IPS-20b (cell line): ENCODE data around the gene GRPEL1.

ENCODE experiments used
- H3K27ac ChIP-seq: one replicate; pipeline ENCODE4 v1.5.1; 2013; ENCODE audit warnings: low read length
- H3K27me3 ChIP-seq: 2 replicates; pipeline ENCODE4 v1.6.1; 2013; ENCODE audit warnings: mild to moderate bottlenecking, low read length, inconsistent platforms; ENCODE audit not compliant: insufficient read depth
- H3K36me3 ChIP-seq: 2 replicates; pipeline ENCODE4 v1.6.1; 2013; ENCODE audit warnings: low read depth, mild to moderate bottlenecking, inconsistent platforms, low read length, moderate library complexity; ENCODE audit not compliant: insufficient read depth
- H3K4me1 ChIP-seq: 2 replicates; pipeline ENCODE4 v1.6.1; 2013; ENCODE audit warnings: mild to moderate bottlenecking, control low read depth, inconsistent platforms, low read length, moderate library complexity; ENCODE audit not compliant: insufficient read depth
- H3K4me3 ChIP-seq: 2 replicates; pipeline ENCODE4 v1.5.1; 2013; ENCODE audit warnings: mild to moderate bottlenecking, low read length, inconsistent platforms
- H3K9ac ChIP-seq: 2 replicates; pipeline ENCODE4 v1.6.1; 2013; ENCODE audit warnings: low read depth, mild to moderate bottlenecking, inconsistent platforms, low read length, moderate library complexity
- H3K9me3 ChIP-seq: 2 replicates; pipeline ENCODE4 v1.6.1; 2013; ENCODE audit warnings: mild to moderate bottlenecking, low read depth, low read length, inconsistent platforms; ENCODE audit not compliant: insufficient read depth

GRPEL1 gene

DNA sequence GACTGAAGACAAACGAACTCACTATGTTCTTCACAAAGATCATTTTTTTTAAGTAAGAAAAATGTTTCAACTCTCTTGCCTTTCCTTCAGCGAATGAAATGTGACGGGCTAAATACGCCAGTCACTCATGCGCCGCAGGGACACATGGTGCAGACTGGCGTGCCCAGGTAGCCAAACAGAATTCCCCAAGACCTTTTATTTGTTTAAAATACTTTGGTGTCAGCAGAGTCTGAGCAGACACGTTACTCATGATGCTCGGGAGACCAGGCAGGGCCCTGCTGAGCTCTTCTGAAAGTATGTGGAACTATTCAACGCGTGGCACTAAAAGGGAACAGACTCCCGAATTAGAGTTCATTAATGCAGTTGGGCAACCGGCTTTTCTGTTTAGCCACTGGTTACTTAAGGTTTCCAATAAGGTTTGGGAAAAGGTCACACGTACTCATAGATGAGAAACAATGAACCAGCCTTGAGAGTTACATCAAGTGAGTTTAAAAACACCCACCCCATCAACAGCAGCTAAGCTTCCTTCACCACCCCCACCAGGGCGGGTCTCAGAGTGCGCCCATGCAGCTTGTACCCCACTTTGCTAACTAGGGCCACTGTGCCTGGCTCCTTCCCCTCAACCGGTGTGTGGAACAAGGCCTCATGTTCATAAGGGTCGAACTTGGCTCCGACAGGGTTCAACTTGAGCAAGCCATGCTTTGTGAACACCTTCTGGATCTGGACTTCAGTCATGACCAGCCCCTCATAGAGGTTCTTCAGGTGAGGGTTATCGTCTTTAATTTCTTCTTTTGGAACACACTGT is 7.3 kb downstream of the GRPEL1 start:
- no peaks in the 10 kb centered on the region for H3K9me3 ChIP-seq
- H3K27ac ChIP-seq, result no peak overlapping the region
- H3K4me1 ChIP-seq, result no peaks in the 10 kb centered on the region
- no peak overlapping the region for H3K4me3 ChIP-seq
- no peaks in the 10 kb centered on the region for H3K27me3 ChIP-seq
- no peak overlapping the region for H3K9ac ChIP-seq
- H3K36me3 ChIP-seq, result peaks cover 71% of the 10 kb centered on the region

DNA sequence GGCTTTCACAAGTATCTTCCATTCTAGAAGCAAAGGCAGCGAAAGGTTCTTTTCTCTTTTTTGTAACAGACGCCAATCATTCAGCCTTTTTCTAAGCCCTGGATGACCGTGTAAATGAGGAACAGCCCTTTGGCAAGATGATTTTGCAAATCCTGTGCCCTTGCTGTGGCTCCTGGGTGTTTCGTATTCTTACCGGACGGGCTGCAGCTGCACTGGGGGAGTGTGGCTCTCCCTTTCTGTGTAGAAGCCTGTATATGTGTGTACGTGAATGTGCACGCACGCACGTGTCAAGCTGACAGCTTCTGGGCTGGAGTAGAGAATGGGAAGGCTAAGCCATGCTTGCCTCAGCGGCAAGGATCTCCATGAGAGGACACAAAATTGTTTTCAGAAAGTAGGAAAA is 8.2 kb downstream of the GRPEL1 start:
- H3K27ac ChIP-seq, result no peak overlapping the region
- H3K4me1 ChIP-seq, result no peaks in the 10 kb centered on the region
- H3K9me3 ChIP-seq, result no peaks in the 10 kb centered on the region
- no peaks in the 10 kb centered on the region for H3K27me3 ChIP-seq
- peaks cover 70% of the 10 kb centered on the region for H3K36me3 ChIP-seq
- H3K9ac ChIP-seq, result no peak overlapping the region
- no peak overlapping the region for H3K4me3 ChIP-seq

DNA sequence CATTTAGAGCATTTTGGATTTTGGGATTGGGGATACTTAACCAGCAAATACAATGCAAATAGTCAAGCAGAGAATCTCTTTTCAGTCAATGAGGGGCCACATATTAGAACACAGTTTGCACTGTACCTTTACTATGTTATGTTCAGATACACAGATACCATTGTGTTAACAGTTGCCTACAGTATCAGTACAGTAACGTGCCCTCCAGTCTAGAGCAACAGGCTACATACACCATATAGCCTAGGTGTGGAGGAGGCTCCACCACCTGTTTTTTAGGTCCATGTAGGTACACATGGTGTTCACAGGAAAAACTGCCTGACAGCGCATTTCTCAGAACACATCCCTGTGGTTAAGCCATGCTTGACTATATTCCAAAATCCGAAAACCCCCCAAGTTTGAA is 9.1 kb downstream of the GRPEL1 start:
- Histone ChIP-seq H3K4me3 (no peak overlapping the region), H3K27me3 (no peaks in the 10 kb centered on the region), H3K36me3 (peaks cover 71% of the 10 kb centered on the region), H3K9me3 (no peaks in the 10 kb centered on the region), H3K27ac (no peak overlapping the region), H3K4me1 (no peaks in the 10 kb centered on the region), H3K9ac (no peak overlapping the region)

DNA sequence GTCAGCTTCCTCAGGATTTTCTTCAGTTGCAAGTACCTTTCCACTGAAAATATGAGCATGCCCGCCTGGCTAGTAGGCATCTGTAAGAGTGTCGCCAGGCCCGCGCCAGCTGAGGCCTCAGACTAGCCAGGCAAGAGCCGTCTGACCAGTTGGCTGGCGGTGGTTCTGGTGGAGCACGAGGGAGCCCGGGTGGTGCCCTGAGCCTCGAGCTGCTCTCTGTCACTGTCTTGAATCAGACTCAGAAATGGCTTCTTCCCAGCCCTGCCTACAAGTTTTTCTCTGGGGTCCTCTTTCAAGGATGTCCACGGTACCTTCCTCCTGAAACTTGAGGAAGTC is 11.9 kb downstream of the GRPEL1 start:
- peaks cover 47% of the 10 kb centered on the region for H3K36me3 ChIP-seq

DNA sequence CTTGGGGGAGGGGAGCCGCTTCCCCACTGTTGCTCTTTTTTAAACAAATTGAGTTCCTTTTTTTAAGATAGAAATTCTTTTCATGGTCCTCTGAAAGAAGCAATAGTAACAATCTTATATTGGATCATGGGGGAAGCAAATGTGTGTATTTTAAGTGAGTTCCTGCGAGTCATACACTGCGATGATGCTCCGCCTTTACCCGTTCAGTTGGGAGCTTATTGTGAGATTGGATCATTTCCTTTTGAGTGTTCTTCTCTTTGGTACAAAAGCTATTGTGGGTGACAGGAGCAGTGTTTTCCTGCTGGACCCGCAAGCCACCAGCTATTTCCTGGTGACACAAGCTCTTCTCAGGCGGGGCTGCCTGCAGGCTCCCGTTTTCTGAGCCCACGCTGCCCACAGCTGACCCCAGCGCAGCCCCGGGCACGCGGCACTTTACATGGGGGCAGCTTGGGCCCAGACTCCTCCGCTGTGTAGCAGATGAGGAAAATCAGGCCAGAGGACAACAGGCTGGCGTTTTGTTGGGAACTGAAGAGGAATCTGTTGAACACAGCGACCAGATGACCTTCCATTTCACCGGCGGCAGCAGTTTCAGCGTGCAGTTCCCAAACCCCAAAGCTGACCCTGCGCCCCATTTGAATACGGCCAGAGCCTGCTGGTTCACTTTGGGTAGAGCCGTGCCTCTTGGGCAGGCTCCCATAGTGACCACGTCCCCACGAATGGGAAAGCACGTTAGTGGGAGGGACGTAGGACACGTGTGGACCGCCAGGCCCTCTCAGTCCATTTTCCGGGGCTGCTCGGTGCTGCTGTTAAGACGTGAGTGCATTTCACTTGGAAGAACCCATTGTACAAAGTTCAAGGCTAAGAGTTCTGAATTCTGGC is 12.5 kb downstream of the GRPEL1 start:
- no peak overlapping the region for H3K9ac ChIP-seq

More for the DNA sequence above, 11.9 kb downstream of the GRPEL1 start:
- H3K4me3 ChIP-seq, result no peak overlapping the region
- no peak overlapping the region for H3K9ac ChIP-seq
- H3K4me1 ChIP-seq, result no peaks in the 10 kb centered on the region
- H3K9me3 ChIP-seq, result no peaks in the 10 kb centered on the region
- H3K27me3 ChIP-seq, result no peaks in the 10 kb centered on the region
- H3K27ac ChIP-seq, result no peak overlapping the region

DNA sequence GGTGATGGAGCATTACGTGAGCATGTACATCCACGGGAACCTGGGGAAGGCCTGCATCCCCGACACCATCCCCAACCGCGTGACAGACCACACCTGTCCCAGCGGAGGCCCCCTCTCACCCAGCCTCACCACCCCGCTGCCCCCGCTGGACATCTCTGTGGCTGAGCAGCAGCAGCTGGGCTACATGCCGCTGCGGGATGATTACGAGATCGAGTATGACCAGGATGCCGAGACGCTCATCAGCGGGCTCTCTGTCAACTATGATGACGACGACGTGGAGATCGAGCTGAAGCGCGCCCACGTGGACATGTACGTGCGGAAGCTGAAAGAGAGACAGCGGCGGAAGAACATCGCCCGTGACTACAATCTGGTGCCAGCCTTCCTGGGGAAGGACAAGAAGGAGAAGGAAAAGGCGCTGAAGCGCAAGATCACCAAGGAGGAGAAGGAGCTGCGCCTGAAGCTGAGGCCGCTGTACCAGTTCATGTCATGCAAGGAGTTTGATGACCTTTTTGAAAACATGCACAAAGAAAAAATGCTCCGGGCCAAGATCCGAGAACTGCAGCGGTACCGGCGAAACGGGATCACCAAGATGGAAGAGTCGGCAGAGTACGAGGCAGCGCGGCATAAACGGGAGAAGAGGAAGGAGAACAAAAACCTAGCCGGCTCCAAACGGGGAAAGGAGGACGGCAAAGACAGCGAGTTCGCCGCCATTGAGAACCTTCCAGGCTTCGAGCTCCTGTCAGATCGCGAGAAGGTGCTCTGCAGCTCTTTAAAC is 13.6 kb downstream of the GRPEL1 start:
- Histone ChIP-seq H3K27ac (no peak overlapping the region), H3K36me3 (peaks cover 31% of the 10 kb centered on the region), H3K9ac (no peak overlapping the region), H3K4me1 (no peaks in the 10 kb centered on the region), H3K4me3 (no peak overlapping the region), H3K27me3 (no peaks in the 10 kb centered on the region), H3K9me3 (no peaks in the 10 kb centered on the region)

More for the DNA sequence above, 12.5 kb downstream of the GRPEL1 start:
- H3K4me1 ChIP-seq, result no peaks in the 10 kb centered on the region
- no peak overlapping the region for H3K27ac ChIP-seq
- H3K36me3 ChIP-seq, result peaks cover 41% of the 10 kb centered on the region
- H3K9me3 ChIP-seq, result no peaks in the 10 kb centered on the region
- no peaks in the 10 kb centered on the region for H3K27me3 ChIP-seq
- no peak overlapping the region for H3K4me3 ChIP-seq

DNA sequence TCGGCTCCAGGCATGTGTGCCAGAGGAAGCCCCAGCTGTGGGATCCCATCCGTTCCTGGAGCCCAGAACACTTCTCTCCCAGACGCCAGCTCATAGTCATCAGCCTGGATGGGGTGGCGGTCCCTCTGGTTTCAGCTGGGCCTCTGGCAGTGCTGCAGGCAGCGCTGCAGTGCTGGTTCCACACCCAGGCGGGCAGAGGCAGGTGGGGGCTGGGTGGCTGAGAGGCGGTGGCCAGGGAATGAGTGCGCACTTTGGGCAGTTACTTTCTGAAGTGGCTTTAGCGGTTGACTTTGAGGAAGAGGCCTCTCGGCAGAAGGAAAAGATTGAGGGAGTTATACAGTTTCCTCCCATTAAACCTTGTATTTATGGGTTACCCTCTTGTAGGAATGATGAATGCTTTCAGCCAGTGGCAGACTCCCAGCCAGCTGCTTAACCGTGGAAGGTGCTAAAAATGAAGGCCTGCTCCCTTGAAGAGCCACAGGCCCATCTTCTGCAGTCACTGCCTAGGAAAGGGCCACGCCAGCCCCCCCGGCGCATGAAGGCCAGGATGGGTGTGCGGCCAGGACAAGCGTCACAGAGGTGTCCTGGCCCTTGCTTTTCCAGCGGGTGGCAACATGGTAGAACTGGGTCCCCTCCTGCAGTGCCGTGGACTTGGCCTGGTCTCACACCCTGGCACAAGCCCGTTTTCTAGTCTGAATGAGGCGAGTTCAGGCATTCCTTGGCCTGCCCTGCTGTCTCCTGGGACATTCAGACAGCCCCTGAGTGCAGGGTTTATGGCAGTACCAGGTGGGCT is 14.7 kb downstream of the GRPEL1 start:
- Histone ChIP-seq H3K4me1 (peaks cover under 1% of the 10 kb centered on the region; the same call in 1 of the 2 replicates), H3K27ac (no peak overlapping the region), H3K36me3 (peaks cover 22% of the 10 kb centered on the region; the same call in 1 of the 2 replicates)

DNA sequence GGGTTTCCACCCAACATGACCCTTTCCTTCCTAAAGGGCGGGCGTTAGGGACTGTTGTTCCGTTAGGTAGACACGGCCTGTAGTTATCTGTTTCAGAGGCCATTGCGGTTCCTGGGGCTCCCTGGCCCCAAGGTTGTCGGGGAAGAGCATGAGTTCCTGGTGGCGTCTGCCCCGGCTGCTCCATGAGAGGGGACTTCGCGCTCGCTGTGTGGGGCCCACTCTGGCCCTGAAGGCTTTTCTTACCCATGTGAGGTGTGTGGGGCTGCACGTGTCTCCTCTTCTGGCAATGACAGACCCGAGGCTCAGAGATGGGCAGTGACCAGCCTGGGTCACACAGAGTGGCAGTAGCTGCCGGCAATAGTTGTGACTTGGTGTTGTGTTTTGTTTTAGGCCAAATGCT is 15.6 kb downstream of the GRPEL1 start:
- peaks cover 22% of the 10 kb centered on the region; the same call in 1 of the 2 replicates for H3K36me3 ChIP-seq
- H3K4me1 ChIP-seq, result peaks cover 4% of the 10 kb centered on the region; the same call in 1 of the 2 replicates
- H3K27ac ChIP-seq, result no peak overlapping the region
- H3K27me3 ChIP-seq, result no peaks in the 10 kb centered on the region
- no peaks in the 10 kb centered on the region for H3K9me3 ChIP-seq
- H3K9ac ChIP-seq, result no peak overlapping the region
- no peak overlapping the region for H3K4me3 ChIP-seq

More for the DNA sequence above, 14.7 kb downstream of the GRPEL1 start:
- no peak overlapping the region for H3K9ac ChIP-seq
- H3K9me3 ChIP-seq, result no peaks in the 10 kb centered on the region
- H3K4me3 ChIP-seq, result no peak overlapping the region
- H3K27me3 ChIP-seq, result no peaks in the 10 kb centered on the region

DNA sequence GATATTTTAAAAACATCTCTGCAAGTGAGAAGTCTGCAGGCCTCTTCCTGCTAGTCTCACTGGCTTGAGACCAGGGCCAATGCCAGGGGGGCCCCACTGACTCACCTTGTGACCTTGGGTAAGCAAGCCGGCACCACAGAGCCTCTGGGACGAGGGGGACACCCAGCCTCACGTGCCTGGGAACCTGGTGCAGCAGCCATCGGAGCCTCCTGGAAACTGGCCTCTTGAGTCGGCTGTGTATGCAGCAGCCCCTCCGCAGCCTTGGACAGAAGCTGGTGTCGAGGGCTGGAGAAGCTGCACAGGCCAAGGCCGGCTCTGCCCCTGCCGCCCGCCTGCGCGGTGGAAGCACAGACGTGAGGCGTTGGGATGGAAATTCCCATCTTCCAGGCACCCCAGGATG is 16.0 kb downstream of the GRPEL1 start:
- no peaks in the 10 kb centered on the region for H3K27me3 ChIP-seq
- no peaks in the 10 kb centered on the region for H3K9me3 ChIP-seq
- no peak overlapping the region for H3K9ac ChIP-seq
- H3K36me3 ChIP-seq, result peaks cover 22% of the 10 kb centered on the region; the same call in 1 of the 2 replicates
- H3K27ac ChIP-seq, result no peak overlapping the region
- H3K4me3 ChIP-seq, result no peak overlapping the region
- peaks cover 4% of the 10 kb centered on the region; the same call in 1 of the 2 replicates for H3K4me1 ChIP-seq

DNA sequence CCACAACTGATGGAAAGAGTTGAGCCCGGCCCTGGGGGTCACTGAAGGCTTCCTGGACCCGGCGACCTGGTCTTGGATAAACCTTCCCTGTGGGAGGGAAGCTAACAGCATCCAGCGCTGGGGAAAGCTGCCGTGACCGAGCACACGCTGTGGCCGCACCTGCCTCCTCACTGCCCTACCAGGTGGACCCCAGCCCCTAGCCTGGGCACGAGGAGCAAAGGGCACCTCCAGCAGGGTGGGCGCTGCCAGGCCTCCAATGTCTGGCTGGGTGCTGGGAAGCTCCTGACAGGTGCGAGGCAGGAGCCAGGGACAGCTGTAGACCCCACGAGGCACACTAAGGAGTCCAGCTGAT is 16.7 kb downstream of the GRPEL1 start:
- no peak overlapping the region for H3K4me3 ChIP-seq
- peaks cover 4% of the 10 kb centered on the region; the same call in 1 of the 2 replicates for H3K4me1 ChIP-seq
- no peaks in the 10 kb centered on the region for H3K27me3 ChIP-seq
- H3K9ac ChIP-seq, result no peak overlapping the region
- no peak overlapping the region for H3K27ac ChIP-seq
- peaks cover 22% of the 10 kb centered on the region; the same call in 1 of the 2 replicates for H3K36me3 ChIP-seq
- no peaks in the 10 kb centered on the region for H3K9me3 ChIP-seq
